Measurements from ENCODE around the gene NENF.

NENF gene

DNA sequence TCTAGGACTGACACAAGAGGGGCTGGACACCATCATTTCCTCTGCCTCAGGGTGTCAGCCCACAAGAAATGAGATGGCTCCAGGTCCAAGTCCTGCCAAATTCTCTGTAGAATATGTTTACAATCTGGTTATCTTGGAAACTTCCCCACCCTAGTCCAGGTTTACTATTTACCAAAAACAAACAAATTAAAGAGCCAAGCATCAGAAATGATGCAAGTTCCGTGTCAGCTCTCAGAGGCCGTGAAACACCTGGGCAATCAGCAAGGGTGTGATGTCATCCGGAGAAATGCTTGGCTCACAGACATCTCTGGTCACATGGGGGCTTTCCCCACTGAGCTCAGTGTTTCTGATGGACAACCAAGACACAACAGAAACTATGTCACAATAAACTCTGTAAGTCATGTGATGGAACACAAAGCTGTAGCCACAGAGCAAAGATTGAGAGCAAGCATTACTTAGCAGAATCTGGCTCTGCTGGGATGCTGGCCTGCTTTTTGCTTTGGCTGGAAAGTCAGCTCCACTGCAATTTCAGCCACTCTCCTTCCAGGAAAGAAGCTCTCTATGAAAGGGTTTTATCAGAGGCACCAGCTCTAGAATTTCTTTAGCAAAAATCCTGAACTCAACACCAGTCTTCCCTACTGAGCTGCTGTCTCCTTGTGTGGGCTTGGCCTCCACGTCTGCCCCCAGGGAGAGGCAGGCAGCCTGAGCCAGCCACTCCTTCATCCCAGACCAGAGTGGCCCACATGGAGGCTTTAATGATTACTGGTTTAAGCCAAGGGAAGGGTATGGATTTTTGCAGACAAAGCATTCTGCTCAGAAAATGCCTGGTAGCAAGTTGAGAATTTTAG lies 55.9 kb downstream of the NENF start:
- Histone ChIP-seq H3K4me3 (ENCODE audit: low read depth in 1 of 2, low read length in 2 of 2) (no peak overlapping the region), H3K4me1 (ENCODE audit: control insufficient read depth in 1 of 2, insufficient read depth in 2 of 2, low read length in 2 of 2) (peaks cover 8 to 14% of the 10 kb centered on the region in 2 donors), H3K27me3 (ENCODE audit: control insufficient read depth in 1 of 2, insufficient read depth in 2 of 2, low read length in 2 of 2) (no peaks in the 10 kb centered on the region), H3K27ac (ENCODE audit: low read depth, low read length) (no peak overlapping the region), H3K9ac (ENCODE audit: low read depth in 1 of 2, low read length in 2 of 2) (no peak overlapping the region), H3K9me3 (ENCODE audit: control insufficient read depth in 1 of 2, low read length in 2 of 2) (no peaks in the 10 kb centered on the region), H3K36me3 (ENCODE audit: control insufficient read depth in 1 of 2, insufficient read depth in 2 of 2, low read length in 2 of 2) (no peaks in the 10 kb centered on the region)

DNA sequence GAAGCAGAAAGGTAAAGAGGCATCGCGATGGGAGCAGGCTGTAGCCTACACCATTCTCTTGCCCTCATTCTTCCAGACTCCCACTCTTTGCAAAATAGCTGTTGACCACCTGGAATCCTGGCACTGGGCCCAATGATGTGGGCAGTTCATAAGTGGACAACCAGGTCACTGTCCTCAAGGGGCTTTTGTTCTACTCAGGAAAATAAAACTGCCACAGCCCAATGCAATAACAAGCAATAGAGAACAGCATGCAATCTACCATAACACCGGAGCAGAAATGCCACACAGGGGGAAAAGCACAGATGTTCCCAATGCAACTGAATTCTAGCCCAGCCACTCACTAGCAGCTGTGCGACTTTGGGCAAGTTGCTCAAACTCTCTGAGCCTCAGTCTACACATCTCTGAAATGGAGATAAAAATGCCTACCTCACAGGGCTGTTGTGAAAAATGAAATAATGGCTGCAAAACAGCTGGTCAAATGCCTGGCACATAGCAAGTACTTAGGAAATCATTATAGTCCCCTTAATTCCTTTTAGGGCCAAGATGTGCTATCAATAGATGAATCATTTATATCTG lies 56.7 kb downstream of the NENF start:
- H3K9ac ChIP-seq (ENCODE audit: low read depth in 1 of 2, low read length in 2 of 2), result no peak overlapping the region
- no peak overlapping the region for H3K27ac ChIP-seq (ENCODE audit: low read depth, low read length)

DNA sequence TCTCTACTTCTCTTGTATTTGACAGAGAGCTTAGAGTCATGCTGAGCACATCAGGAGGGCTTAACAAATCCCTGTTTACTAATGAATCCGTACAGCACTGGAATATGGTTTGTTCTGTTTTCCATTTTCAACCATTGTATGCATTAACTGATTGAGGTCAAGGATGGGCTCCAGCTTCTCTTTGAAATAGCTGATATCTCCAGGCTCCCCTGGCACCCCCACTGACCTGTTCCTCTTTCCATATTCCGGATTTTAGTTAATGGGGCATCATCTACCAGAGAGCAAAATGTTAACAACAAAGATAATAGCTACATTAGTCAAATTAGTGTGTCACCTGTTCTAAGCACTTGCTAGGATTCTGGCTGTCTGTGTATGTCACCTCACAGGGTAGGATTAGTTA lies 57.6 kb downstream of the NENF start:
- Histone ChIP-seq H3K27ac (ENCODE audit: low read depth, low read length) (no peak overlapping the region), H3K9me3 (ENCODE audit: control insufficient read depth in 1 of 2, low read length in 2 of 2) (no peaks in the 10 kb centered on the region), H3K27me3 (ENCODE audit: control insufficient read depth in 1 of 2, insufficient read depth in 2 of 2, low read length in 2 of 2) (no peaks in the 10 kb centered on the region), H3K36me3 (ENCODE audit: control insufficient read depth in 1 of 2, insufficient read depth in 2 of 2, low read length in 2 of 2) (no peaks in the 10 kb centered on the region), H3K4me1 (ENCODE audit: control insufficient read depth in 1 of 2, insufficient read depth in 2 of 2, low read length in 2 of 2) (peaks cover 8 to 14% of the 10 kb centered on the region in 2 donors), H3K4me3 (ENCODE audit: low read depth in 1 of 2, low read length in 2 of 2) (no peak overlapping the region), H3K9ac (ENCODE audit: low read depth in 1 of 2, low read length in 2 of 2) (no peak overlapping the region)

More for the DNA sequence above, 56.7 kb downstream of the NENF start:
- H3K9me3 ChIP-seq (ENCODE audit: control insufficient read depth in 1 of 2, low read length in 2 of 2), result no peaks in the 10 kb centered on the region
- H3K4me3 ChIP-seq (ENCODE audit: low read depth in 1 of 2, low read length in 2 of 2), result no peak overlapping the region
- no peaks in the 10 kb centered on the region for H3K36me3 ChIP-seq (ENCODE audit: control insufficient read depth in 1 of 2, insufficient read depth in 2 of 2, low read length in 2 of 2)
- H3K27me3 ChIP-seq (ENCODE audit: control insufficient read depth in 1 of 2, insufficient read depth in 2 of 2, low read length in 2 of 2), result no peaks in the 10 kb centered on the region
- peaks cover 8 to 14% of the 10 kb centered on the region in 2 donors for H3K4me1 ChIP-seq (ENCODE audit: control insufficient read depth in 1 of 2, insufficient read depth in 2 of 2, low read length in 2 of 2)

DNA sequence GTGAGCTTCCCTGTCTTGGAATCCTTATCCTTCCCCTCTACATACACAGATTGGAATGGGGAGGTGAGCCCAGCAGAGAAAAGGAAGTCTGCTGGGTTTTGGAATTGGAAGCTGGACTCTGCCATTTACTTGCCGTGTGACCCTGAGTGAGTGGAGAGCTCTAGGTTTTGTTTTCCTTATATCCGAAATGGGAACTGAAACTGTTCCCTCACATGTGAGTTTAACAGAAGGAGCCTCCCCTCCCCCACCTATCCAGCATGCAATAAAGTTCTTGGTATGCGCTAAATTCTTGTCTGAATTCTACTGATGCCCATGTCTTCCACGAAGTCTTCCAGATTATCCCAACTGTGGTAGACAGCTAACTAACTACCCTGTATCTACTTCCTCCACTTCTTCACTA lies 58.7 kb downstream of the NENF start:
- Histone ChIP-seq H3K4me1 (ENCODE audit: control insufficient read depth in 1 of 2, insufficient read depth in 2 of 2, low read length in 2 of 2) (peaks cover 0 to 5% of the 10 kb centered on the region in 2 donors), H3K27ac (ENCODE audit: low read depth, low read length) (no peak overlapping the region), H3K9me3 (ENCODE audit: control insufficient read depth in 1 of 2, low read length in 2 of 2) (no peaks in the 10 kb centered on the region), H3K4me3 (ENCODE audit: low read depth in 1 of 2, low read length in 2 of 2) (no peak overlapping the region), H3K36me3 (ENCODE audit: control insufficient read depth in 1 of 2, insufficient read depth in 2 of 2, low read length in 2 of 2) (no peaks in the 10 kb centered on the region), H3K27me3 (ENCODE audit: control insufficient read depth in 1 of 2, insufficient read depth in 2 of 2, low read length in 2 of 2) (no peaks in the 10 kb centered on the region), H3K9ac (ENCODE audit: low read depth in 1 of 2, low read length in 2 of 2) (no peak overlapping the region)
